ENCODE data around the gene MBLAC1.

GRCh38 chr7:100175296-100175935, 48.6 kb downstream of the MBLAC1 start:
- no peak for TF ChIP-seq TCF7 (CRISPR knock-in tag; IDR thresholded peaks at IDR 0.05; ENCODE audit: low read depth)
- TF ChIP-seq, protein P1, sequence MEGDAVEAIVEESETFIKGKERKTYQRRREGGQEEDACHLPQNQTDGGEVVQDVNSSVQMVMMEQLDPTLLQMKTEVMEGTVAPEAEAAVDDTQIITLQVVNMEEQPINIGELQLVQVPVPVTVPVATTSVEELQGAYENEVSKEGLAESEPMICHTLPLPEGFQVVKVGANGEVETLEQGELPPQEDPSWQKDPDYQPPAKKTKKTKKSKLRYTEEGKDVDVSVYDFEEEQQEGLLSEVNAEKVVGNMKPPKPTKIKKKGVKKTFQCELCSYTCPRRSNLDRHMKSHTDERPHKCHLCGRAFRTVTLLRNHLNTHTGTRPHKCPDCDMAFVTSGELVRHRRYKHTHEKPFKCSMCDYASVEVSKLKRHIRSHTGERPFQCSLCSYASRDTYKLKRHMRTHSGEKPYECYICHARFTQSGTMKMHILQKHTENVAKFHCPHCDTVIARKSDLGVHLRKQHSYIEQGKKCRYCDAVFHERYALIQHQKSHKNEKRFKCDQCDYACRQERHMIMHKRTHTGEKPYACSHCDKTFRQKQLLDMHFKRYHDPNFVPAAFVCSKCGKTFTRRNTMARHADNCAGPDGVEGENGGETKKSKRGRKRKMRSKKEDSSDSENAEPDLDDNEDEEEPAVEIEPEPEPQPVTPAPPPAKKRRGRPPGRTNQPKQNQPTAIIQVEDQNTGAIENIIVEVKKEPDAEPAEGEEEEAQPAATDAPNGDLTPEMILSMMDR (IDR thresholded peaks at IDR 0.05): no peak
- no peak for TF ChIP-seq USF2 (CRISPR knock-in tag; IDR thresholded peaks at IDR 0.05)
- TF ChIP-seq KAT7 (CRISPR knock-in tag; IDR thresholded peaks at IDR 0.05; ENCODE audit: borderline replicate concordance): no peak
- no peak for TF ChIP-seq ZBTB43 (CRISPR knock-in tag; IDR thresholded peaks at IDR 0.05)
